Esophagus muscularis mucosa (tissue), 3 donors: ENCODE measurements around the gene INCA1.

Experiments
- CTCF ChIP-seq, 3 experiments: fragments of 200-600 bp in 2 of 3; fragments of 450-650 bp in 1 of 3; sonication (generic) in 2 of 3; IDR thresholded peaks; one replicate each; pipeline ENCODE4 v1.5.1; 2017 to 2019; ENCODE audit warnings: antibody characterized with exemption in 3 of 3, mild to moderate bottlenecking in 2 of 3, moderate library complexity in 1 of 3
- POLR2A ChIP-seq: fragments of 450-650 bp; IDR thresholded peaks from one replicate; pipeline ENCODE4 v1.6.1; 2017; ENCODE audit warnings: antibody characterized with exemption, moderate library complexity, mild to moderate bottlenecking, low read depth

DNA sequence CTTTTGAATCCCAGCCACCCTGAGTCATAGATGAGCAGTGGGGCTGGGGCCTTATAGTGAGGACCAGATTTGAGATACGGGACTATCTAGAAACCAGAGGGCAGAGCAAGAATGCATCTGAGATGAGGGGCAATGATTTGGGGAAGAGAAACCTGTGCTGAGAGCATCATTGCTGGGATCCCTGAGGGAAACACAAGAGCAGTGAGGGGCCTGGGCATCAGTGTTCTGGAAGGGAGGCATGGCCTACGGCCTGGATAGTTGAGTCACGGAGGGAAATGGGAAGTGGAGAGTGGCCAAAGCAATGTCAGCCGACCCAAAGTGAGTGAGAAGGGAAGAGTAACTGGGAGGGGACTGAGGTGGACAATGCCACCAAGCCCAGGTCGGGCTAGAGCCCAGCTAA, 15.0 kb downstream of the INCA1 start:
- no peak for TF ChIP-seq POLR2A
- no peak for TF ChIP-seq CTCF (IDR thresholded peaks at IDR 0.05)
